Vagina (tissue), 2 donors: ENCODE measurements around the gene SFXN4. TPM values are rescaled to one million over a fixed set of nuclear protein-coding genes. Genes with fewer than 3 reads are reported as not detected.
"Not testable (repeated sequence)": the region's sequence is repeated elsewhere in the genome, so short reads cannot be mapped to it uniquely, and the experiment has no call there.

ENCODE experiments used
- DNase-seq, 2 donors: peaks; one replicate each; pipeline ENCODE4 v3.0.0-alpha.2; 2017; ENCODE audit errors: extremely low spot score in 2 of 2
- H3K27ac ChIP-seq: fragments of 200-600 bp; sonication (generic); one replicate; pipeline ENCODE4 v1.5.1; 2019
- H3K27me3 ChIP-seq: fragments of 200-600 bp; sonication (generic); one replicate; pipeline ENCODE4 v1.5.1; 2019
- H3K36me3 ChIP-seq, 2 donors: fragments of 200-600 bp; sonication (generic); one replicate each; pipeline ENCODE4 v1.5.1; 2017 to 2019
- H3K4me1 ChIP-seq: fragments of 200-600 bp; sonication (generic); one replicate; pipeline ENCODE4 v1.5.1; 2019
- H3K4me3 ChIP-seq, 2 donors: fragments of 200-600 bp; sonication (generic); 1 replicate in 1 of 2; 2 replicates in 1 of 2; pipeline ENCODE4 v1.5.1; 2016 to 2019
- H3K9me3 ChIP-seq: fragments of 200-600 bp; sonication (generic); one replicate; pipeline ENCODE4 v1.5.1; 2019
- POLR2A ChIP-seq, 2 donors: fragments of 450-650 bp; IDR thresholded peaks; one replicate each; pipeline ENCODE4 v1.6.1; 2017; ENCODE audit warnings: antibody characterized with exemption in 2 of 2, mild to moderate bottlenecking in 2 of 2, moderate library complexity in 2 of 2
- POLR2AphosphoS5 ChIP-seq, 2 donors: sonication (generic); formaldehyde crosslinking; IDR thresholded peaks; one replicate each; pipeline ENCODE4 v1.9.0; 2017; ENCODE audit warnings: antibody characterized with exemption in 2 of 2, mild to moderate bottlenecking in 2 of 2, low read depth in 1 of 2; ENCODE audit not compliant: insufficient read depth in 1 of 2
- intact Hi-C: fragments of 100-400 bp; cut with DNase I; formaldehyde crosslinking; loops from one replicate; pipeline ENCODE4 v1.15.1; 2023
- total RNA-seq: library from RNA; depleted of rRNA; stranded (reverse); fragments of >200 nt; gene quantifications from one replicate; pipeline ENCODE4 v1.2.3, GENCODE V29; 2016
- TF ChIP-seq, protein P1 (sequence below), 3 experiments: fragments of 450-650 bp in 2 of 3; fragments of 200-600 bp in 1 of 3; sonication (generic) in 1 of 3; IDR thresholded peaks; one replicate each; pipeline ENCODE4 v1.5.1; 2017 to 2019; ENCODE audit warnings: antibody characterized with exemption in 3 of 3, mild to moderate bottlenecking in 2 of 3, moderate library complexity in 2 of 3

The SFXN4 gene
- total RNA-seq, 1 donor from 2014 or later: 12.3 TPM

DNA sequence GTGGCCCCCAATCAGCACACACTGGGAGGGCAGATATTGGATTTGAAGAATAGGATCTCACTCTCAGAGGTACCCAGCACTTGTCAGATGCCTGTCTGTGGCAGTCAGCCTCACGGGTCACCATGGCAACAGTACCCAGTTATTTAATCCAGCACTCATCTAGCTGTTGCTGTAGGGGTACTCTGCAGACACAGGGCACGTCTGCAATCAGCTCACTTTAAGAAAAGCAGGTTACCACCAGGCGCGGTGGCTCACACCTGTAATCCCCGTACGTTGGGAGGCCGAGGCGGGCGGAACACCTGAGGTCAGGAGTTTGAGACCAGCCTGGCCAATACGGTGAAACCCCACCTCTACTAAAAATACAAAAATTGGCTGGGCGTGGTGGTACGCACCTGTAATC, 11.9 kb downstream of the SFXN4 start:
- DNase-seq: no peak
- no peak overlapping the region for H3K27ac ChIP-seq
- intact Hi-C loops: no loop called here
- H3K27me3 ChIP-seq: no peaks in the 10 kb centered on the region
- H3K9me3 ChIP-seq: no peaks in the 10 kb centered on the region
- TF ChIP-seq POLR2AphosphoS5 (IDR thresholded peaks at IDR 0.05; ENCODE audit: insufficient read depth in 1 of 2, low read depth in 1 of 2) (no peak), POLR2A (IDR thresholded peaks at IDR 0.05) (no peak)
- H3K4me3 ChIP-seq: no peak overlapping the region
- H3K4me1 ChIP-seq: no peaks in the 10 kb centered on the region
- peaks cover 0 to 71% of the 10 kb centered on the region in 2 donors for H3K36me3 ChIP-seq

GRCh38 chr10:119153041-119153440, 12.5 kb downstream of the SFXN4 start:
- no peaks in the 10 kb centered on the region for H3K27me3 ChIP-seq
- TF ChIP-seq, protein P1, sequence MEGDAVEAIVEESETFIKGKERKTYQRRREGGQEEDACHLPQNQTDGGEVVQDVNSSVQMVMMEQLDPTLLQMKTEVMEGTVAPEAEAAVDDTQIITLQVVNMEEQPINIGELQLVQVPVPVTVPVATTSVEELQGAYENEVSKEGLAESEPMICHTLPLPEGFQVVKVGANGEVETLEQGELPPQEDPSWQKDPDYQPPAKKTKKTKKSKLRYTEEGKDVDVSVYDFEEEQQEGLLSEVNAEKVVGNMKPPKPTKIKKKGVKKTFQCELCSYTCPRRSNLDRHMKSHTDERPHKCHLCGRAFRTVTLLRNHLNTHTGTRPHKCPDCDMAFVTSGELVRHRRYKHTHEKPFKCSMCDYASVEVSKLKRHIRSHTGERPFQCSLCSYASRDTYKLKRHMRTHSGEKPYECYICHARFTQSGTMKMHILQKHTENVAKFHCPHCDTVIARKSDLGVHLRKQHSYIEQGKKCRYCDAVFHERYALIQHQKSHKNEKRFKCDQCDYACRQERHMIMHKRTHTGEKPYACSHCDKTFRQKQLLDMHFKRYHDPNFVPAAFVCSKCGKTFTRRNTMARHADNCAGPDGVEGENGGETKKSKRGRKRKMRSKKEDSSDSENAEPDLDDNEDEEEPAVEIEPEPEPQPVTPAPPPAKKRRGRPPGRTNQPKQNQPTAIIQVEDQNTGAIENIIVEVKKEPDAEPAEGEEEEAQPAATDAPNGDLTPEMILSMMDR (IDR thresholded peaks at IDR 0.05): no peak
- TF ChIP-seq POLR2AphosphoS5 (IDR thresholded peaks at IDR 0.05; ENCODE audit: insufficient read depth in 1 of 2, low read depth in 1 of 2): no peak
- no peak for TF ChIP-seq POLR2A (IDR thresholded peaks at IDR 0.05)
- H3K4me3 ChIP-seq: no peak overlapping the region
- peaks cover 0 to 69% of the 10 kb centered on the region in 2 donors for H3K36me3 ChIP-seq
- DNase-seq: no peak
- intact Hi-C loops: no loop called here
- H3K27ac ChIP-seq: no peak overlapping the region
- H3K4me1 ChIP-seq: no peaks in the 10 kb centered on the region
- H3K9me3 ChIP-seq: no peaks in the 10 kb centered on the region

DNA sequence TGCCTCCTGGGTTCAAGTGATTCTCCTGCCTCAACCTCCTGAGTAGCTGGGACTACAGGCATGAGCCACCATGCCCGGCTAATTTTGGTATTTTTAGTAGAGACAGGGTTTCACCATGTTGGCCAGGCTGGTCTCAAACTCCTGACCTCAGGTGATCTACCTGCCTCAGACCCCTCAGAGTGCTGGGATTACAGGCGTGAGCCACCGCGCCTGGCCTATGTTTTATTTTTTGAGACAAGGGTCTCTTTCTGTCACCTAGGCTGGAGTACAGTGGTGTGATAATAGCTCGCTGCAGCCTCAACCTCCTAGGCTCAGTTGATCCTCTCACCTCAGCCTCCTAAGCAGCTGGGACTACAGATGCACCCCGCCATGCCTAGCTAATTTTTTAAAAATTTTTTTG, 13.9 kb downstream of the SFXN4 start:
- DNase-seq, intact Hi-C loops: not testable (repeated sequence)

DNA sequence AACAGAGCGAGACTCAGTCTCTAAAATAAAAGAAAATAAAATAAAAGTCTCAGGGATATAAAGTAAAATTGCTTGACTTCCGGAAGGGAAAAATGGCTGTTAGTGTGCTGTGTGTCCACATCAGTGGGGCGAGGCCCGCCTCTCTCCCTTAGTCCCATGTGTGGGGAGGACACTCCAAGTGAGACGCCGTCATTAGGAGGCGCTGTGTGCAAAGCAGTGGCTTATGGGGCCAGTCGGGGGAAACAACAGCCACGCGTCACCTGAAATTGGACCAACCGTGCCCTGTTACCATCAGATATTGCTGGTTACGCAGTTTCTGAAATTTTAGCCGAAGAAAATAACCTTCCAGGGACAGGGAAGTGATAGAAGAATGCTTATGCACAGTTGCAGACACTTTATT, 15.8 kb downstream of the SFXN4 start:
- Histone ChIP-seq H3K27me3 (no peaks in the 10 kb centered on the region), H3K4me3 (no peak overlapping the region), H3K36me3 (peaks cover 0 to 61% of the 10 kb centered on the region in 2 donors), H3K9me3 (no peaks in the 10 kb centered on the region), H3K27ac (no peak overlapping the region), H3K4me1 (no peaks in the 10 kb centered on the region)
- TF ChIP-seq POLR2AphosphoS5 (IDR thresholded peaks at IDR 0.05; ENCODE audit: insufficient read depth in 1 of 2, low read depth in 1 of 2) (no peak), POLR2A (IDR thresholded peaks at IDR 0.05) (no peak)
- TF ChIP-seq, protein P1 (IDR thresholded peaks at IDR 0.05): no peak
- DNase-seq: no peak
- intact Hi-C loops: no loop called here

More for the DNA sequence above, 13.9 kb downstream of the SFXN4 start:
- H3K4me3 ChIP-seq, H3K27ac ChIP-seq, H3K27me3 ChIP-seq, H3K4me1 ChIP-seq, H3K9me3 ChIP-seq: not testable (repeated sequence)
- peaks cover 0 to 68% of the 10 kb centered on the region in 2 donors for H3K36me3 ChIP-seq

- no peak for DNase-seq
- TF ChIP-seq POLR2A (IDR thresholded peaks at IDR 0.05) (no peak), POLR2AphosphoS5 (IDR thresholded peaks at IDR 0.05; ENCODE audit: insufficient read depth in 1 of 2, low read depth in 1 of 2) (no peak)
- TF ChIP-seq, protein P1 (IDR thresholded peaks at IDR 0.05): no peak
- H3K36me3 ChIP-seq: peaks cover 0 to 56% of the 10 kb centered on the region in 2 donors
Measured at GRCh38 chr10:119149157-119149556, 16.4 kb downstream of the SFXN4 start.

DNA sequence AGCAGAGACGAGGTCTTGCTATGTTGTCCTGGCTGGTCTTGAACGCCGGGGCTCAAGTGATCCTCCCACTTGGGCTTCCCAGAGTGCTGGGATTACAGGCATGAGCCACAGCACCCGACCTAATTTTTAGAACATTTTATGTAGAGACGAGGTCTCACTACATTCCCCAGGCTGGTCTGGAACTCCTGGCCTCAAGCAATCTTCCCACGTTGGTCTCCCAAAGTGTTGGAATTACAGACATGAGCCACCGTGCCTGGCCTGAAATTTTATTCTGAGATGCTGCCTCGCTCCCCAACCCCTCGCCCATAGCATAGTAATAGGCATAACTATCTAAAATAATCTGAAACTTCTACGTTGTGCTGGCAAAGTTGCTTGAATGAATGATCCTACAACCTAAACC, 21.9 kb downstream of the SFXN4 start:
- Histone ChIP-seq H3K36me3 (peaks cover 0 to 34% of the 10 kb centered on the region in 2 donors), H3K27ac (no peak overlapping the region), H3K9me3 (no peaks in the 10 kb centered on the region), H3K4me1 (no peaks in the 10 kb centered on the region), H3K4me3 (no peak overlapping the region), H3K27me3 (no peaks in the 10 kb centered on the region)
- intact Hi-C loops: no loop called here
- TF ChIP-seq, protein P1 (IDR thresholded peaks at IDR 0.05): no peak
- no peak for TF ChIP-seq POLR2AphosphoS5 (IDR thresholded peaks at IDR 0.05; ENCODE audit: insufficient read depth in 1 of 2, low read depth in 1 of 2)
- no peak for TF ChIP-seq POLR2A (IDR thresholded peaks at IDR 0.05)
- DNase-seq: no peak

More at GRCh38 chr10:119149157-119149556, 16.4 kb downstream of the SFXN4 start:
- intact Hi-C loops: no loop called here
- Histone ChIP-seq H3K27ac (no peak overlapping the region), H3K4me3 (no peak overlapping the region), H3K9me3 (no peaks in the 10 kb centered on the region), H3K27me3 (no peaks in the 10 kb centered on the region), H3K4me1 (no peaks in the 10 kb centered on the region)
